Vagina (tissue), 2 donors: ENCODE data around the gene ARSI.

Experiments used
- CTCF ChIP-seq, 3 experiments: fragments of 450-650 bp in 2 of 3; fragments of 200-600 bp in 1 of 3; sonication (generic) in 1 of 3; IDR thresholded peaks; one replicate each; pipeline ENCODE4 v1.5.1; 2017 to 2019; ENCODE audit warnings: antibody characterized with exemption in 3 of 3, mild to moderate bottlenecking in 2 of 3, moderate library complexity in 2 of 3
- POLR2AphosphoS5 ChIP-seq, 2 donors: sonication (generic); formaldehyde crosslinking; IDR thresholded peaks; one replicate each; pipeline ENCODE4 v1.9.0; 2017; ENCODE audit warnings: antibody characterized with exemption in 2 of 2, mild to moderate bottlenecking in 2 of 2, low read depth in 1 of 2; ENCODE audit not compliant: insufficient read depth in 1 of 2

GRCh38 chr5:150340614-150341255 is 38.0 kb upstream of the ARSI start:
- no peak for TF ChIP-seq CTCF (IDR thresholded peaks at IDR 0.05)
- TF ChIP-seq POLR2AphosphoS5 (IDR thresholded peaks at IDR 0.05; ENCODE audit: insufficient read depth in 1 of 2, low read depth in 1 of 2) = no peak
